Measurements from ENCODE around the gene THPO.
"Not testable (repeated sequence)": the region's sequence is repeated elsewhere in the genome, so short reads cannot be mapped to it uniquely, and the experiment has no call there.

The THPO gene

GRCh38 chr3:184344579-184345316 is 33.3 kb downstream of the THPO start:
- Histone ChIP-seq H3K4me1 (ENCODE audit: low read length) (peaks cover 4% of the 10 kb centered on the region; the same call in 1 of the 2 replicates), H3F3A (ENCODE audit: insufficient read depth, low read length) (no peaks in the 10 kb centered on the region), H3K9me2 (replicated peaks; ENCODE audit: insufficient read depth, low read length) (no peaks in the 10 kb centered on the region), H3K9ac (ENCODE audit: low read length) (no peak overlapping the region), H3K27me3 (replicated peaks; ENCODE audit: insufficient read depth, low read length) (no peaks in the 10 kb centered on the region), H3K79me2 (ENCODE audit: low read length) (no peaks in the 10 kb centered on the region), H3K9me3 (replicated peaks; ENCODE audit: insufficient read depth, low read length) (no peaks in the 10 kb centered on the region), H3K27ac (ENCODE audit: low read length) (no peak overlapping the region), H3K4me3 (ENCODE audit: low read length) (no peak overlapping the region), H4K20me1 (ENCODE audit: insufficient read depth, low read length) (no peaks in the 10 kb centered on the region), H3K36me3 (replicated peaks; ENCODE audit: insufficient read depth, low read length) (no peaks in the 10 kb centered on the region), H3K4me2 (ENCODE audit: low read depth, low read length) (no peak overlapping the region), H2AFZ (ENCODE audit: low read length) (no peak overlapping the region)
- DNase-seq, result no peak
- TF ChIP-seq EZH2phosphoT487 (IDR thresholded peaks at IDR 0.05; ENCODE audit: low read length) (no peak), EZH2 (optimal IDR thresholded peaks at IDR 0.05; ENCODE audit: low read depth, low read length) (no peak), CTCF (IDR thresholded peaks at IDR 0.05; ENCODE audit: low read length) (no peak)

- H3K4me1 ChIP-seq (ENCODE audit: low read length), result peaks cover 4% of the 10 kb centered on the region; the same call in 1 of the 2 replicates
- no peaks in the 10 kb centered on the region for H3K9me3 ChIP-seq (replicated peaks; ENCODE audit: insufficient read depth, low read length)
- H3K4me2 ChIP-seq (ENCODE audit: low read depth, low read length), result no peak overlapping the region
- TF ChIP-seq CTCF (IDR thresholded peaks at IDR 0.05; ENCODE audit: low read length), result no peak
- no peak for TF ChIP-seq EZH2 (optimal IDR thresholded peaks at IDR 0.05; ENCODE audit: low read depth, low read length)
- TF ChIP-seq EZH2phosphoT487 (IDR thresholded peaks at IDR 0.05; ENCODE audit: low read length), result no peak
- H3K36me3 ChIP-seq (replicated peaks; ENCODE audit: insufficient read depth, low read length), result no peaks in the 10 kb centered on the region
- no peak overlapping the region for H3K4me3 ChIP-seq (ENCODE audit: low read length)
- H3K9me2 ChIP-seq (replicated peaks; ENCODE audit: insufficient read depth, low read length), result no peaks in the 10 kb centered on the region
- no peak overlapping the region for H3K9ac ChIP-seq (ENCODE audit: low read length)
- H3K27ac ChIP-seq (ENCODE audit: low read length), result no peak overlapping the region
- DNase-seq, result no peak
- H3K27me3 ChIP-seq (replicated peaks; ENCODE audit: insufficient read depth, low read length), result no peaks in the 10 kb centered on the region
- H2AFZ ChIP-seq (ENCODE audit: low read length), result no peak overlapping the region
- no peaks in the 10 kb centered on the region for H3K79me2 ChIP-seq (ENCODE audit: low read length)
- H3F3A ChIP-seq (ENCODE audit: insufficient read depth, low read length), result no peaks in the 10 kb centered on the region
- no peaks in the 10 kb centered on the region for H4K20me1 ChIP-seq (ENCODE audit: insufficient read depth, low read length)
These were observed 34.7 kb downstream of the THPO start for GRCh38 chr3:184343200-184343876.

- TF ChIP-seq CTCF (IDR thresholded peaks at IDR 0.05; ENCODE audit: low read length), result no peak
- no peak overlapping the region for H3K4me2 ChIP-seq (ENCODE audit: low read depth, low read length)
- H3K9me2 ChIP-seq (replicated peaks; ENCODE audit: insufficient read depth, low read length), result no peaks in the 10 kb centered on the region
- no peak overlapping the region for H3K27ac ChIP-seq (ENCODE audit: low read length)
- no peak overlapping the region for H2AFZ ChIP-seq (ENCODE audit: low read length)
- no peaks in the 10 kb centered on the region for H3F3A ChIP-seq (ENCODE audit: insufficient read depth, low read length)
- peaks cover 4% of the 10 kb centered on the region; the same call in 1 of the 2 replicates for H3K4me1 ChIP-seq (ENCODE audit: low read length)
- H3K79me2 ChIP-seq (ENCODE audit: low read length), result no peaks in the 10 kb centered on the region
- H3K36me3 ChIP-seq (replicated peaks; ENCODE audit: insufficient read depth, low read length), result no peaks in the 10 kb centered on the region
- H3K27me3 ChIP-seq (replicated peaks; ENCODE audit: insufficient read depth, low read length), result no peaks in the 10 kb centered on the region
- no peak for DNase-seq
- no peaks in the 10 kb centered on the region for H3K9me3 ChIP-seq (replicated peaks; ENCODE audit: insufficient read depth, low read length)
- H4K20me1 ChIP-seq (ENCODE audit: insufficient read depth, low read length), result no peaks in the 10 kb centered on the region
- H3K9ac ChIP-seq (ENCODE audit: low read length), result no peak overlapping the region
- no peak overlapping the region for H3K4me3 ChIP-seq (ENCODE audit: low read length)
These were observed 36.1 kb downstream of the THPO start for GRCh38 chr3:184341925-184342324.

GRCh38 chr3:184339451-184340135 is 38.4 kb downstream of the THPO start:
- H3K27ac ChIP-seq (ENCODE audit: low read length); H2AFZ ChIP-seq (ENCODE audit: low read length); H3K9ac ChIP-seq (ENCODE audit: low read length); H3K79me2 ChIP-seq (ENCODE audit: low read length); H4K20me1 ChIP-seq (ENCODE audit: insufficient read depth, low read length); H3K9me3 ChIP-seq (replicated peaks; ENCODE audit: insufficient read depth, low read length); DNase-seq; H3K4me3 ChIP-seq (ENCODE audit: low read length); H3K4me1 ChIP-seq (ENCODE audit: low read length); H3F3A ChIP-seq (ENCODE audit: insufficient read depth, low read length); H3K36me3 ChIP-seq (replicated peaks; ENCODE audit: insufficient read depth, low read length); H3K27me3 ChIP-seq (replicated peaks; ENCODE audit: insufficient read depth, low read length); H3K4me2 ChIP-seq (ENCODE audit: low read depth, low read length); H3K9me2 ChIP-seq (replicated peaks; ENCODE audit: insufficient read depth, low read length): not testable (repeated sequence)

Measured in MM.1S (cell line).